Kidney epithelial cell (primary cell): Measurements from ENCODE around the gene PAX3. TPM values are rescaled to one million over a fixed set of nuclear protein-coding genes. Genes with fewer than 3 reads are reported as not detected.

Experiments
- DNase-seq: peaks from one replicate; pipeline ENCODE4 v3.0.0-alpha.2; 2010; ENCODE audit warnings: low read depth
- H3K27me3 ChIP-seq: 2 replicates; pipeline ENCODE4 v1.6.0; 2011; ENCODE audit warnings: low read length; ENCODE audit not compliant: control insufficient read depth, insufficient read depth
- H3K36me3 ChIP-seq: 2 replicates; pipeline ENCODE4 v1.5.1; 2011; ENCODE audit warnings: low read length; ENCODE audit not compliant: control insufficient read depth, insufficient read depth
- H3K4me3 ChIP-seq: 2 replicates; pipeline ENCODE4 v1.5.1; 2011; ENCODE audit warnings: low read depth, mild to moderate bottlenecking, control low read depth, low read length
- total RNA-seq: library from RNA; depleted of rRNA; stranded (reverse); fragments of >200 nt; gene quantifications from 2 replicates; pipeline ENCODE4 v1.2.3, GENCODE V29; 2015
- TF ChIP-seq, protein P1 (sequence below): IDR thresholded peaks from 2 replicates; pipeline ENCODE4 v1.5.1; 2011; ENCODE audit warnings: mild to moderate bottlenecking, moderate library complexity, low read length, control low read depth, inconsistent platforms; ENCODE audit not compliant: insufficient read depth, poor library complexity, severe bottlenecking

The PAX3 gene
- not detected in 2 replicates for total RNA-seq

GRCh38 chr2:222298311-222299150, at the start of gene PAX3:
TSS of gene PAX3 (minus strand) at chr2:222298998. CDS start at chr2:222298615, 383 bp downstream.
- no peak for DNase-seq
- H3K27me3 ChIP-seq, result peaks cover 99% of the 10 kb centered on the region
- no peaks in the 10 kb centered on the region for H3K36me3 ChIP-seq
- no peak within 1 kb of the TSS for H3K4me3 ChIP-seq
- TF ChIP-seq, protein P1, sequence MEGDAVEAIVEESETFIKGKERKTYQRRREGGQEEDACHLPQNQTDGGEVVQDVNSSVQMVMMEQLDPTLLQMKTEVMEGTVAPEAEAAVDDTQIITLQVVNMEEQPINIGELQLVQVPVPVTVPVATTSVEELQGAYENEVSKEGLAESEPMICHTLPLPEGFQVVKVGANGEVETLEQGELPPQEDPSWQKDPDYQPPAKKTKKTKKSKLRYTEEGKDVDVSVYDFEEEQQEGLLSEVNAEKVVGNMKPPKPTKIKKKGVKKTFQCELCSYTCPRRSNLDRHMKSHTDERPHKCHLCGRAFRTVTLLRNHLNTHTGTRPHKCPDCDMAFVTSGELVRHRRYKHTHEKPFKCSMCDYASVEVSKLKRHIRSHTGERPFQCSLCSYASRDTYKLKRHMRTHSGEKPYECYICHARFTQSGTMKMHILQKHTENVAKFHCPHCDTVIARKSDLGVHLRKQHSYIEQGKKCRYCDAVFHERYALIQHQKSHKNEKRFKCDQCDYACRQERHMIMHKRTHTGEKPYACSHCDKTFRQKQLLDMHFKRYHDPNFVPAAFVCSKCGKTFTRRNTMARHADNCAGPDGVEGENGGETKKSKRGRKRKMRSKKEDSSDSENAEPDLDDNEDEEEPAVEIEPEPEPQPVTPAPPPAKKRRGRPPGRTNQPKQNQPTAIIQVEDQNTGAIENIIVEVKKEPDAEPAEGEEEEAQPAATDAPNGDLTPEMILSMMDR, result no peak

DNA sequence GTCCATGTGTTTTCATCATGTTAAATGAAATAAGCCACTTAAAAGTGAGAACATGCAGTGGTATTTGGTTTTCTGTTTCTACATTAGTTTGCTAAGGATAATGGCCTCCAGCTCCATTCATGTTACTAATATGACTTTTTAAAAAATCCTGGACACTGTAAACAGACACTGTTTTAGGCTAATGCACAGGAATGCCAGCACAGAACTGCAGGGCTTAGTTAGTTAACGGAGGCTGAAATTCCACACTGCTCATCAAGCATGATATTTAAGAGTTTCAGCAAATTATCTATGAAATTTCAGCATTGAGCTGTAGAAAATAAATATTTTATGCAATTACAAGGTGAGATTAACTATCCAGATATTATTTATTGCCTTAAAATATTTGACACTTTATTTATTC, 42.5 kb upstream of the PAX3 start:
- Histone ChIP-seq H3K36me3 (no peaks in the 10 kb centered on the region), H3K27me3 (no peaks in the 10 kb centered on the region), H3K4me3 (no peak overlapping the region)
- TF ChIP-seq, protein P1, result no peak
- no peak for DNase-seq

DNA sequence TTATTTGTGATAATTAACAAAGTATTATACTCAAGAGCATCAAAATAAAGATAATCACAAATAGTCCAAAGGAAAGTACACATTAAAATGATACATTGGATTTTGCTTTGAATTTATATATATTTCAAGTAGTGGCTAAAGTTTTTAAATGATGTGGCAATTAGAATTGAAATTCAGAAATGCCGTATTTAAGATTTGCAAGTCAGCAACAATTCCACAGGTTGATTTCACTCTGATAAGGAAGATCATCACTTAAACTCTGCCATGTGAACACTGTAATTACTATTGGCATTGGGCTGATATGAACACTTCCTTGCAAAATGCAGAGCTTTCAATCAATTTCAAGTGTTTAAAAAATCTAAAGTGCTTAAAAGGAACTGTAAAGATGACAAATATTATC, 39.6 kb upstream of the PAX3 start:
- TF ChIP-seq, protein P1, result no peak
- Histone ChIP-seq H3K27me3 (no peaks in the 10 kb centered on the region), H3K4me3 (no peak overlapping the region), H3K36me3 (no peaks in the 10 kb centered on the region)
- no peak for DNase-seq

DNA sequence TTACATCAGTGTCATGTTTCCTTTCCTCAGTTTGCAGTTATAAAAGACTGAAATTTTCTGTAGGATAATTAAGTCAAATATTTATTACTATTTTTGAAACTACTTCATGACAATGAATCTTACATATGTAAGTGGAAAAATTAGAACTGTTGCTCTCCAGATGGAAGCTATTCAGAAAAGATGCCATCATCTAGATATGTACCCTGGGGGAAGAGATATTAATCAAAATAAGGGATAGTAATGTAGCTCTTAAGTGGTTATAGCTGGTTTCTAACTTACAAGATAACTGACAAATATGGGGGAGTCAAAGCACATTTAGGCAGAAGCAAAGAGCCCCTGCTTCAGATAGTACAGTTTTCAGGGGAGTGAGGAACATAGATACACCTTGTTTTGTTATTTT, 38.1 kb upstream of the PAX3 start:
- TF ChIP-seq, protein P1, result no peak
- no peak for DNase-seq
- H3K27me3 ChIP-seq, result no peaks in the 10 kb centered on the region
- H3K36me3 ChIP-seq, result no peaks in the 10 kb centered on the region
- H3K4me3 ChIP-seq, result no peak overlapping the region

- DNase-seq, result no peak
- Histone ChIP-seq H3K27me3 (no peaks in the 10 kb centered on the region), H3K4me3 (no peak overlapping the region), H3K36me3 (no peaks in the 10 kb centered on the region)
- TF ChIP-seq, protein P1, result no peak
These were observed 37.6 kb upstream of the PAX3 start for GRCh38 chr2:222336442-222336841.

GRCh38 chr2:222334914-222335313, 36.1 kb upstream of the PAX3 start:
- Histone ChIP-seq H3K4me3 (no peak overlapping the region), H3K27me3 (no peaks in the 10 kb centered on the region), H3K36me3 (no peaks in the 10 kb centered on the region)
- TF ChIP-seq, protein P1, result no peak
- no peak for DNase-seq
